Stimulated activated effector memory CD8-positive, alpha-beta T cell treated with anti-CD3 and anti-CD28 coated beads, Interleukin-12 subunit alpha, Interleukin-12 subunit beta, amount 100 ng/mL, for 72 hours (primary cell): ENCODE data around the gene C1QTNF6.

Source experiments
- ATAC-seq: fragments of 150-1000 bp; cut with Tn5 transposase; 2 replicates; pipeline ENCODE4 v1.10.0; 2021
- DNase-seq, 2 donors: peaks; one replicate each; pipeline ENCODE4 v3.0.0; 2021 to 2022; ENCODE audit warnings: low spot score in 2 of 2
- H3K27ac Mint-ChIP-seq: one replicate; pipeline ENCODE4 v1.8.0; 2022; ENCODE audit warnings: mild to moderate bottlenecking, mixed read lengths
- H3K36me3 Mint-ChIP-seq: one replicate; pipeline ENCODE4 v1.8.0; 2022; ENCODE audit warnings: mild to moderate bottlenecking, mixed read lengths
- H3K4me1 Mint-ChIP-seq: one replicate; pipeline ENCODE4 v1.8.0; 2022; ENCODE audit warnings: mixed read lengths
- H3K4me3 Mint-ChIP-seq: one replicate; pipeline ENCODE4 v1.8.0; 2022; ENCODE audit warnings: mild to moderate bottlenecking, mixed read lengths
- H3K9me3 Mint-ChIP-seq: one replicate; pipeline ENCODE4 v1.8.0; 2022; ENCODE audit warnings: mixed read lengths

The C1QTNF6 gene

DNA sequence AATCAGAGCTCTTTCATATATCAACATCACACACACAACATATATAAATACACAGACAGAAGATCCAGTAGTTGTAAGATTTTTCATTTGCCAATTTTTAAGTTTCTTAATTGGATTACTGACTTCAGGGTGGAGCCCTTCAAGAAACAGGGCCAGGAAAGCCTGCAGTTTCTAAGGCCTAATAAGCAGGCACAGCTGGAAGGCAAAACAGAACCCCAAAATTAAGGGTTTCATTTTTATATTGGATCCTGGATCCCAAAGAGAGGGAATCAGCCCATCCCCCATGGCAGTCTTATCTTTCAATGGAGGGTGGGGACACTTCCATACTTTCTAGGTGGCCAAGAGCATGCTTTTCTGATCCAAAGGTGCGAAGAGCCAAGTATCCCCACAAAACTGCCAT is 4.7 kb upstream of the C1QTNF6 start:
- Mint-ChIP-seq H3K9me3 (no peaks in the 10 kb centered on the region), H3K36me3 (no peaks in the 10 kb centered on the region), H3K4me1 (peaks cover 50% of the 10 kb centered on the region), H3K4me3 (no peak overlapping the region), H3K27ac (peak overlapping the region; percentile 51)
- DNase-seq (no peak), ATAC-seq (no peak)

DNA sequence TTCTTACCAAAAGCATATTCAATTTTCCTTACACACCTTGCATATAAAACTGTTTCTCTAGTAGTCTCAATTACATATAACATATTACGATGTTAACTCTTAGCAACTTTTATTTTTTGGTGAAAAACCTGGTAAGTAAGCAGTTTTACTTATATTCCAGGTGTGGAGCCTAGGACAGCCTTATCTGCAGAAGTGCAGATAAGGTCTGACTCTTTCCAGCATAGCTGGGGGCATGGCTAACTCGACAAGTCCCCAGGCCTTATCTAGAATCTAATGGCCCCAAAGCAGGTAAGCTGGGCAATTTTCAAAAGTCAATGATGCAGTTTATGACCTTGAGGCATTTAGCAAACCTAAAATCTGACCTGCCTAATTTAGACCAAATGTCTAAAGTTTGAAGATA is 4.2 kb upstream of the C1QTNF6 start:
- Mint-ChIP-seq H3K4me3 (no peak overlapping the region), H3K9me3 (no peaks in the 10 kb centered on the region), H3K36me3 (no peaks in the 10 kb centered on the region), H3K4me1 (peaks cover 49% of the 10 kb centered on the region), H3K27ac (no peak overlapping the region)
- ATAC-seq (no peak), DNase-seq (no peak)

DNA sequence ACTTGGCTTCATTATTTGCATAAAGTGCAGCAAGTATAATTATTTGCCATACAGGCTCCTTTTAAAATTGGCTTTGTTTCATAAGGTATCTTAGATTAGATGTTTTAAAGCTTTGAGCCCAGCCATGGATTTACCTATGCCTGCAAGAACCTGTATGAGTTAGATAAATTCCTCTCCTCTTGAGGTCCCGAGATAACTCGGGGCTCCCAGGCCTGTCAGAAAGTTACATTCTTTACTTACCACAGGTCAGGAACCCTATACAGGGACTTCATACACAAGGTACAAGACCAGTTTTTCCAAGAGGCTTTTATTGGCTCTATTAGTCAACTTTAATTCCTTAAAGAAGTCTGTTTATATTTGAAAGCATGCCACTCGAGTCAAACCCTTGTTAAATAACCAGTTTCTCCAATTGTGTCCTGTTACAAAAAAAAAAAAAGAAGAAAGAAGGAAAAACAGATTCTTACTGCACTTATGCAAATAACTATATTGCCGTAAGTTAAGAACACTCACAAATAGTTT is 2.3 kb upstream of the C1QTNF6 start:
- no peak for ATAC-seq
- no peak for DNase-seq
- Mint-ChIP-seq H3K4me1 (peaks cover 51% of the 10 kb centered on the region), H3K27ac (no peak overlapping the region), H3K9me3 (no peaks in the 10 kb centered on the region), H3K4me3 (no peak overlapping the region), H3K36me3 (no peaks in the 10 kb centered on the region)

DNA sequence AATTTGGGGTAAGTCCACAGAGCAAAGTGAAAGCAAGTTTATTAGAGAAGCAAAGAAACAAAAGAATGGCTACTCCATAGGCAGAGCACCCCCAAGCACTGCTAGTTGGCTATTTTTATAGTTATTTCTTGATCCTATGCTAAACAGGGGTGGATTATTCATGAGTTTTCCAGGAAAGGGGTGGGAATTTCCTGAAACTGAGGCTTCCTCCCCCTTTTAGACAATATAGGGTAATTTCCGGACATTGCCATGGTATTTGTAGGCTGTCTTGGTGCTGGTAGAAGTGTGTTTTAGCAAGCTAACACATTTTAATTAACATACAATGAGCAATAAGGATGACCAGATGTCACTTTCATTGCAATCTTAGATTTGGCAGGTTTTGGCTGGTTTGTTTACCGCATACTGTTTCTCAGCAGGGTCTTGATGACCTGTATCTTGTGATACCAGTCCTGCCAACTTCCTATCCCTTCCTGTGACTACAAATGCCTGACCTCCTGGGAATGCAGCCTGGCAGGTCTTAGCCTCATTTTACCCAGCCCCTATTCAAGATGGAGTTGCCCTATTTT is 937 bp upstream of the C1QTNF6 start:
- peaks cover 49% of the 10 kb centered on the region for H3K4me1 Mint-ChIP-seq
- peak overlapping the region; percentile 61 for H3K27ac Mint-ChIP-seq

DNA sequence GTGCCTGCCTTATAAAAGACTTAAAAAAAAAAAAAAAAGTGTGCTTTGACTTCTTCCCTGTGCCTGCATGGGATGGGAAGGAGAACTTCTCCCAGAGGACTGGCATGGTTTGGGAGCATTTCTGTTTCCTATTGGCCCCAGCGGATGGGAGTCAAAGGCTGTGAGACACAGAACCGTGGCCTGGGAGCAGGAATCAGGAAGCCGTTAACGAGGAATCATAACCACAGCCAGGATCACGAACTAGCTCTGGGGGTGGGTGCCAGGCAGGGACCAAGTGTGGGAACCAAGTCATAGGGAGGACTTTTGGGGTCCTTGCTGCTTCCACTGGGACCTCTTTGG is 526 bp downstream of the C1QTNF6 start:
- ATAC-seq (no peak), DNase-seq (no peak)
- H3K36me3 Mint-ChIP-seq: peaks cover 6% of the 10 kb centered on the region
- H3K9me3 Mint-ChIP-seq: no peaks in the 10 kb centered on the region
- H3K4me3 Mint-ChIP-seq: peak overlapping the region; percentile 30
- H3K27ac Mint-ChIP-seq: peak overlapping the region; percentile 83
- H3K4me1 Mint-ChIP-seq: peaks cover 55% of the 10 kb centered on the region

More for the DNA sequence above, 937 bp upstream of the C1QTNF6 start:
- Mint-ChIP-seq H3K4me3 (peak overlapping the region; percentile 30), H3K9me3 (no peaks in the 10 kb centered on the region), H3K36me3 (no peaks in the 10 kb centered on the region)
- no peak for DNase-seq
- no peak for ATAC-seq

DNA sequence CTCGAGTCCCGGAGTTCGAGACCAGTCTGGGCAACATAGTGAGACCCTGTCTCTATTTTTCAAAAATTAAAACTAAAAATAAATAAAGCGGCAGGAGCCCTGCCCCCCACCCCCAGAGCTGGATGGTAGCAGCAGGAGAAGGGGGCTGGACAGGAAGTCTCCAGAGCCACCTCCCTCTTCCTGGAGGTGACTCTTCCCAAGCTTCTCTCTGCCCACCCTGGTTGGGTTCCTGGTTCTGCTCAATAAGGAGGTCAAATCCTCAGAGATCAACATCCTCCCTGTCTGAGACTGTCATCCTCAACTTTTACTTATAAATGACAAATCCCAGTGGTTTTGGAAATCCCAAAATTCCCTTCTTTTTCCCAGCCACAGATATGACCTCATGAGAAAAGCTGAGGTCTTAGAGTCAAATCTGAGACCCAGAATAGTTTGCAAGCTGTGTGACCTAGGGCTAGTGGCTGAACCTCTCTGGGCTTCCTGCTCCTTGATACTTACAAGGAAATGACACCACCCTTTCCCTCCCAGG is 987 bp downstream of the C1QTNF6 start:
- H3K4me1 Mint-ChIP-seq: peaks cover 60% of the 10 kb centered on the region
- ATAC-seq: no peak
- peak overlapping the region; percentile 63 for H3K4me3 Mint-ChIP-seq
- peak overlapping the region; percentile 83 for H3K27ac Mint-ChIP-seq
- H3K36me3 Mint-ChIP-seq: peaks cover 6% of the 10 kb centered on the region
- H3K9me3 Mint-ChIP-seq: no peaks in the 10 kb centered on the region
- no peak for DNase-seq

DNA sequence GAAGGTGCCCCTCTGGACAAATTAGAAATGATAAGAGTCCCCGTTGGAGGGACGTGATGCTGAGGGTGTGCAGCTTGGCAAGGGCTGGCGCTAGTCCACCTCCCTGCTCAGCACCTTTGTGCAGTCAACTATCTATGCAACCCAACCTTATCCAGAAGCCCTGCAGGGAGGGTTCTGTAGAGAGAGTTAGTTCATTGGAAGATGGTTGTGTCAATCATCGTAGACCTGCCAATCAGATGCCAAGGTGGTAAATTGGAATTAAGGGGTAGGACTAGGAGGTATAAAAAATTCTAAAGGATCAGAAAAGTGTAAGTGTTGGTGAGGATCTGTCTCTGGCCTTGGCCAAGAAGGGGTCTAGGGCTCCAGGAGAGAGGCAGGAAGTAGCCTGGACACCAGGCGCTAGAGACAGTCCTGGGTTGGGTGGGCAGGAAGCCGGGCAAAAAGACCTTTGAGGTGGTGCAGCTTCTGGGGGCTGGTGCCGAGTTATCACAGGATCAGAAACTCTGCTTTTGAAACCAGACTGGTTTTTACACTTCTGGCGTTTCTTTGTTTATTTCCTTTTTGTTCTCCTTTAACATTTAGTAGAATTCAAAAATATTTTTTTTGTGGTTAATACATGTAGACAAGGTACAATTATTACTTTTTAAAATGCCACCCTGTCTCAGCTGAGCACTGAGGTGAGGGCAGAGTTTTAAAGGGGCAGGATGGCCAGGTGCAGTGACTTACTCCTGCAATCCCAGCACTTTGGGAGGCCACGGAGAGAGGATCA is 1.6 kb downstream of the C1QTNF6 start:
- Mint-ChIP-seq H3K9me3 (no peaks in the 10 kb centered on the region), H3K4me3 (peak overlapping the region; percentile 63), H3K36me3 (peaks cover 6% of the 10 kb centered on the region), H3K4me1 (peaks cover 67% of the 10 kb centered on the region), H3K27ac (peak overlapping the region; percentile 83)
- DNase-seq (peak; percentile 32 to 83), ATAC-seq (peak; percentile 81)

DNA sequence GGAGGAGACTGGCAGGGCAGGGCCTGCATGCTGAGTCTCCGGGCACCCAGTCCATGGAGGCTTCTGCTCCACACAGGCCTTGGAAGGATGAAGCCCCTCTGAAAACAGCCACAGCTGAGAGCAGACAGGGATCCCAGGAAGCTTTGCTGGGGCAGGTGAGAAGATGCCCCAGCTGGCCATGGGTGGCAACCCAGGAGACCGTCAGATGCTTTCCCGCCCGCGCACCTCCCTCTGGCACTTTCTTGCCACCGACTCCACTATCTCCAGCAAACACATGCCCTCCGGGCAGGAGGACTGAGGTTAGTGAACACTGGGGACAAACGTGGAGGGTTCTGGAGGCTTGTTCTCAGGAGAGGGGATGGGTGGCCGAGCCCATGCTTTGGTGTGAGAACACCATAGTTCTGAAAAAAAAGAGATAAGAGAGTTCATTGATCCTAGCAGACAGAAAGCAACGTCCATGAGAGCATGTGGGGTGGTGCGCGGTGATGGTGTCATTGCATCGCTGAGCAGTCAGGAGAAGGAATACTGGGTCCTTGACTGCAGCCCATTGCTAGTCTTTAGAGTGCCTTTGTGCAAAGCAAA is 2.3 kb downstream of the C1QTNF6 start:
- H3K36me3 Mint-ChIP-seq: peaks cover 6% of the 10 kb centered on the region
- H3K4me1 Mint-ChIP-seq: peaks cover 73% of the 10 kb centered on the region
- ATAC-seq: peak; percentile 5
- peak overlapping the region; percentile 83 for H3K27ac Mint-ChIP-seq
- DNase-seq: no peak
- H3K4me3 Mint-ChIP-seq: peak overlapping the region; percentile 63
- H3K9me3 Mint-ChIP-seq: no peaks in the 10 kb centered on the region

DNA sequence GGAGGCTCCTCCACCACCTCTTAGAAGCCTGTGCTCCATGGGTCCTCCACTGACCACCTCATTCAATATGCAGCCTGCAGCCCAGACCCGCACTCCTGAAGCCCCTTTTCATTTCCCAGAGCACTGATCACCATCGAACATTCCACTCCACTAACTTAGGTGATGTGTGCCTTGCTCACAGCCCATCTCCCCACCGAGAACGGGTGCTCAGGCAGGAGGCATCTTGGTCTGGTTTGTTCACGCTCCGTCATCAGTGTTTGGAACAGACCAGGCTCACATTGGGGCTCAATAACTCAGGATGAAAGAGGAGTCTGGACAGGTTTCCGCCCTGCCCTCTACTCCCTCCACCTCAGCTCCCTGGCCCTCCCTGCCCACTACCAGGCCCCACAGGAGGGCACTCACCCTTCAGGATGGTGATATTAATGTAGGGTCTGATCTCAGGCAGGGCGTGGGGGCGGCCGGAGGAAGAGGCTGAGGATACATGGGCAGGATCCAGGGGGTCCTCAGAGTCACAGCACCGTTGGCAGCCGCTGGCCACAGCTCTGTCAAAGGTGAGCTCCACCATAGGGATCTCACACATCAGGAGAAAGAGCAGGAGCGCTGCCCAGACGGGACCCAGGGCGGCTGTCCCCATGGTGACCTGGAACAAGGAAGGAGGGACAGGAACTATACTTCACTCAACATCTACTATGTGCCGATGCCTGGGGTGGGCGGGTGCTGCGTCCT is 3.1 kb downstream of the C1QTNF6 start:
- peaks cover 6% of the 10 kb centered on the region for H3K36me3 Mint-ChIP-seq
- no peaks in the 10 kb centered on the region for H3K9me3 Mint-ChIP-seq
- H3K4me1 Mint-ChIP-seq: peaks cover 73% of the 10 kb centered on the region
- peak overlapping the region; percentile 69 for H3K27ac Mint-ChIP-seq
- no peak for ATAC-seq
- no peak overlapping the region for H3K4me3 Mint-ChIP-seq
- DNase-seq: no peak

DNA sequence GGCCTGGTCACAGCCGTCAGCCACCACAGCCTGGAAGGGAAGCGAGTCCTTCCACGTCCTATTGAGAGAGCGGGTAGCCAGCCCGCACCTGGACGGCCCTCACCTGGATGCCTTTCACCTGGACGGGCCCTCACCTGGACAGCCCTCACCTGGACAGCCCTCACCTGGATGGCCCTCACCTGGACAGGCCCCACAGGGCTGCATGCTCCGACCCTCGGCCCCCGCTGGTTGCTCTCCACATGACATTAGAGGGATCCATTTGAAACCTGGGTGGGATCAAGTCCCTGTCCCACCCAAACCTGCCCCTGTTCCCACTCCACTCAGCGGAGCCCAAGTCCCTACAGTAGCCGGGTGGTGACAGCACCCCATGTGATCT is 3.7 kb downstream of the C1QTNF6 start:
- DNase-seq: no peak
- H3K4me3 Mint-ChIP-seq: no peak overlapping the region
- peaks cover 73% of the 10 kb centered on the region for H3K4me1 Mint-ChIP-seq
- peak overlapping the region; percentile 69 for H3K27ac Mint-ChIP-seq
- H3K9me3 Mint-ChIP-seq: no peaks in the 10 kb centered on the region
- no peak for ATAC-seq
- peaks cover 6% of the 10 kb centered on the region for H3K36me3 Mint-ChIP-seq

DNA sequence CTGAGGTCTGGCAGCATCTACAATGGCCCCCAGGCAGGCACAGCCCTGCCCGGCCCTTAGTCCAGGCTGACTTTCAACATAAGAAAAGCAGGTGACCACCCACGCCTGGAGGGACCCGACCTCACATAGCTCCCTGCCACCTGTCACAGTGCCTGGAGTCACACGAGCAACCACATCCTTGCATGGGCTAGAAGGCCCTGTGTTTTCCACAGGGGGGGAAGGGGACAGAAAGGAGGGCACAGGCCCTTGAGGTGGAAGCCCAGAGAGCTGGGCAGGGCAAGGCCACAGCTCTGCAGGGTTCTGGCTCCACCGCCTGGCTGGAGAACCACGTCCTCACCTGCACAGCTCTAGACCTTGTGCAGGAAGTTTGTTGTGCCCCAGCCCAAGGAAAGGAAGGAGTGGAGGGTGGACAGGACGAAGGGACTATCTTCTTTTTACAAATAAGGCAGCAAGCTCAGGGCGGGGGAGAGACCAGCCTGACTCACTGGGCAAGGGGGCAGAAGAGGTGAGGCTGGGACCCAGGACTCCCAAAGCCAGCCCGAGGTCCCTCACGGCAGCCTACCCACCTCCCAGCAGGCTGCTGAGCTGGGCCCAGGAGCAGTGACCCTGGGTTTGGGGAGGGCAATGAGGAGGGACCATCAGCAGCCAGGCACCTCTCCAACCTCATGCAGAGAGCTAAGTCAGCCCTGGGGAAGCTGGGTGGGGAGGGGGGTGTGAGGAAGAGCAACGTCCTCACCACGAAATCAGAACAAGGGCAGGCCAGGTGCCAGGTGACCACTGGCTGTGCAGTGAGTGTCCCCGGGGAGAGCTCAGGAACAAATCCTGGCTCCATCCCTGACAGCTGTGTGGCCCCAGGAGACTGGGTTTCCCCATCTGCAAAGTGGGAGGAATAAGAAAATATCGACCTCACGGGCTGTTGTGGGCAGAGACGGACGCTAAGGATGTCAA is 4.3 kb downstream of the C1QTNF6 start:
- peak overlapping the region; percentile 88 for H3K27ac Mint-ChIP-seq
- H3K9me3 Mint-ChIP-seq: no peaks in the 10 kb centered on the region
- H3K4me3 Mint-ChIP-seq: no peak overlapping the region
- peaks cover 6% of the 10 kb centered on the region for H3K36me3 Mint-ChIP-seq
- DNase-seq: no peak
- ATAC-seq: peak; percentile 32
- peaks cover 70% of the 10 kb centered on the region for H3K4me1 Mint-ChIP-seq

DNA sequence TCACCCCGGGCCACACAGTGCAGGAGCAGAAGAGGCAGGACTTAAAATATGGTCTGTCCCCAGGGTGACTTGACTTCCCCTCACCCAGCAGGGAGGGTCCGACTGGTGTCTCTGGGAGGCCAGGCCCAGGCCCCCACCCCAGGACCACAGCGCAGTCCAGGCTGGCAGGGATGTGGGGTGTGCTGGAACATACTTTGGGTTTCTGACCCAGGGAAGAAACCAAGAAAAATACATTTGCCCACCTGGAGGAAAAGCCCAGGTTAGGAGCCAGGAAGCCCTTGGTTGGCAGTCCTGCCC is 5.2 kb downstream of the C1QTNF6 start:
- no peak for DNase-seq
- ATAC-seq: no peak
- peaks cover 6% of the 10 kb centered on the region for H3K36me3 Mint-ChIP-seq
- H3K4me3 Mint-ChIP-seq: no peak overlapping the region
- H3K4me1 Mint-ChIP-seq: peaks cover 67% of the 10 kb centered on the region
- peak overlapping the region; percentile 88 for H3K27ac Mint-ChIP-seq
- H3K9me3 Mint-ChIP-seq: no peaks in the 10 kb centered on the region

DNA sequence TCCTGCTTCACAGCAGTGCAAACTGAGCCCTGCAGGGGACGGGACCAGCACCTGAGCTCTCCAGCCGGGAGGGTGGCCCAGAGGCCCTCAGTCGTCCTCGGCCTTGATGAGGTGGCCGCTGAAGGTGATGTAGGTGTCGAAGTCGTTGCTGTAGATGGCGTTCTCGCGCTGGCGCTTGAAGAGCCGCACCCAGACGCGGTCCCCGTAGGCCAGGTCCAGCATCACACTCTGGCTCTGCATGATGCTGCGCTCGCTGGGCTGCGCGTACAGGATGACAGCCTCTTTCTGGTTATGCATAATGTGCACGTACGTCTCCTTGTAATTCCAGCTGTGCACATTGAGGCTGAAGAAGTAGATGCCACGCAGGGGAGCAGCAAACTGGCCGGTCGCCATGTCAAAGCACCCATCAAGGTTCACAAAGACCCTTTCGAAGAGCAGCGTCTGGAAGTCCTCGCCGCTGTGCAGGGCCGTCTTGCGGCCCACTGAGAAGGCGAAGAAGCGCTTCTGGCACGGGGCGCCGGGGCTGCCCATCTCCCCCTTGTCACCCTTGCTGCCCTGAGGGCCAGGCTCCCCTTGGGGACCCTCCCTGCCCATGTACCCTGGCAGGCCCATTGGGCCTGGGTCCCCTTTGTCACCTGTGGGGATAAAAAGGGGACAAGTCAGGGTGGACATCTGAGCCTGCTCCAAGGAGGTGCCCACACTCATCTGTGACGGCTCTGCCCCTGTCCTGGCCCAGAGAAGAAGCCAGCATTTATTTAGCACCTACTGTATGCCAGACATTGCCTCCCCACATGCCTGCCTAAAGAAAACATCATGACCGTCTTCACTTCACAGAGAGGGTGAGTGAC is 5.7 kb downstream of the C1QTNF6 start:
- H3K36me3 Mint-ChIP-seq: peaks cover 6% of the 10 kb centered on the region
- H3K9me3 Mint-ChIP-seq: no peaks in the 10 kb centered on the region
- no peak for DNase-seq
- no peak for ATAC-seq
- no peak overlapping the region for H3K4me3 Mint-ChIP-seq
- peak overlapping the region; percentile 69 for H3K27ac Mint-ChIP-seq
- peaks cover 67% of the 10 kb centered on the region for H3K4me1 Mint-ChIP-seq

DNA sequence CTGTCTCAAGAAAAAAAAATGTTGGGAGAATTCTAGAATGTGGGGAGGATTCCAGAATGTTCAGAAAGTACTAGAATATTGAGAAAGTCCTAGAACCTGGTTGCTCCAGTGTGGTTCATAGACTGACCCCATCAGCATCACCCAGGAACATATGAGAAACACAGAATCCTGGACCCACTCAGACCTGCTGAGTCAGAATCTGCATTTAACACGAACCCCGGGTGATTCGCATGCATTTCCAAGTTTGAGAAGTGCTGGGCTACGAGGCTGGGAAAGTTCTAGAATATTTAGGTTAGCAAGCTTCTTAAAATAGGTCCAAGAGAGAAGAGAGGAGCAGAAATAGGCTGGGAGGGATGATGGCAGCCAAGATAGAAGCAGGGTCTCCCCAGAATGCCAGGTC is 6.4 kb downstream of the C1QTNF6 start:
- Mint-ChIP-seq H3K27ac (peak overlapping the region; percentile 69), H3K36me3 (peaks cover 6% of the 10 kb centered on the region), H3K9me3 (no peaks in the 10 kb centered on the region), H3K4me3 (no peak overlapping the region), H3K4me1 (peaks cover 67% of the 10 kb centered on the region)
- ATAC-seq (no peak), DNase-seq (no peak)
